HPDE6-E6E7 (cell line): ENCODE measurements around the gene HPDL.
"Not testable (repeated sequence)": the region's sequence is repeated elsewhere in the genome, so short reads cannot be mapped to it uniquely, and the experiment has no call there.

ENCODE experiments used
- DNase-seq: peaks from one replicate; pipeline ENCODE4 v3.0.0; 2011; ENCODE audit warnings: missing footprints; ENCODE audit errors: extremely low spot score

Gene HPDL

DNA sequence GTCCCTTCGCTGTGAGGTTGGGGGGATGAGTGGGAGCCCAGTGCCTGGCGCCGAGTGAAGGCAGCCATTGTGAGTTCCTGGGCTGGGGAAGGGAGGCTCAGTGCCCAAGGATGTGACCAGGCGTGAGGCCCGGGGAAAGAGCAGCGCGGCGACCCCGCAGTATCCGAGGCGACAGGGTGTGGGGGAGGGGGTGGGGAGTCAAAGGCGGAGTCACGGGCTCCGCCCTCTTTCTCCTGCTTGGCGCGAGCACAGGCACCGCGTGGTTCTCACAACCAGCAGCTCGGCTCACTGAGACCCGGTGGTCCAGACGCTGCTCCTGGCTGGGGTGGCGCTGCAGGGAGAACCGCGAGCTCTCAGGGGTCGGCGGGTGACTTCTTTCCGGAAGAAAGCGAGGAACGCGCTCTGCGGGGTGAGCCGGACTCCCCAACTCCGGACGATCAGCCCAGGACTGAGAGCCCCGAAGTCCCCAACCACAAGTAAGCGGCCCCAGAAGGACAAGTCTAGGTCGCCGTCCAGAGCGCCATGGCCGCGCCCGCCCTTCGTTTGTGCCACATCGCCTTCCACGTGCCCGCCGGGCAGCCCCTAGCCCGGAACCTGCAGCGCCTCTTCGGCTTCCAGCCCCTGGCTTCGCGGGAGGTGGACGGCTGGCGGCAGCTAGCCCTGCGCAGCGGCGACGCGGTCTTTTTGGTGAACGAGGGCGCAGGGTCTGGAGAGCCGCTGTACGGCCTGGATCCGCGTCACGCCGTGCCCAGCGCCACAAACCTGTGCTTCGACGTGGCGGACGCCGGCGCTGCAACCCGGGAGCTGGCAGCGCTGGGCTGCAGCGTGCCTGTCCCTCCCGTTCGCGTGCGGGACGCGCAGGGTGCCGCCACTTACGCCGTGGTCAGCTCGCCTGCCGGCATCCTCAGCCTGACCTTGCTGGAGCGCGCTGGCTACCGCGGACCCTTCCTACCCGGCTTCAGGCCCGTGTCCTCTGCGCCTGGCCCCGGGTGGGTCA is at the start of gene HPDL:
Gene HPDL, plus strand, starts transcription at position 269 of the 997 bp plus-strand sequence. Its CDS starts 254 bp downstream, at position 523.
- no peak for DNase-seq

DNA sequence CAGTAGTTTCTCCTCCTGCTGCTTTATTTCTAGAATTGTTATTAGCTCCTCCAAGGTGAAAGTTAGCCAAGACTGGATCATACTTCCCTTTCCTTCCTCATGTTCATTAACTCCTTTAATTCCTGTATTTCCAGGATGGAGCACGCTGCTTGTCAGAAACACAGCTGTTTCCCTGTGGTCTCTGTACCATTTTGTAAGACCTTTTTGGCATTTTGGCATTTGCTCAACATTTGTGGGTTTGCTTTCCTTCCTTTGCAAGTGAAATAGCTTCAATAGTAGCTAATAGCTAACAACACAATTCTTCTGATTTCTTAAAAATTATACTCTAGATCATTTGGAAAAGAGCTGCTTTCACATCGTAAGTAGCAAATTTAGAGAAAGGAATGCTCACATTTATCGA is 44.3 kb upstream of the HPDL start:
- DNase-seq: no peak

DNA sequence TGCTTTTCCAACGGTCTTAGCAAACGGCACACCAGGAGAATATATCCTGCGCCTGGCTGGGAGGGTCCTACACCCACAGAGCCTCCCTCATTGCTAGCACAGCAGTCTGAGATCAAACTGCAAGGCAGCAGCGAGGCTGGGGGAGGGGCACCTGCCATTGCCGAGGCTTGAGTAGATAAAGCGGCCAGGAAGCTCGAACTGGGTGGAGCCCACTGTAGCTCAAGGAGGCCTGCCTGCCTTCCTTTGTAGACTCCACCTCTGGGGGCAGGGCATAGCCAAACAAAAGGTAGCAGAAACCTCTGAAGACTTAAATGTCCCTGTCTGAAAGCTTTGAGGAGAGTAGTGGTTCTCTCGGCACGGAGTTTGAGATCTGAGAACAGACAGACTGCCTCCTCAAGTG is 41.8 kb upstream of the HPDL start:
- not testable (repeated sequence) for DNase-seq

DNA sequence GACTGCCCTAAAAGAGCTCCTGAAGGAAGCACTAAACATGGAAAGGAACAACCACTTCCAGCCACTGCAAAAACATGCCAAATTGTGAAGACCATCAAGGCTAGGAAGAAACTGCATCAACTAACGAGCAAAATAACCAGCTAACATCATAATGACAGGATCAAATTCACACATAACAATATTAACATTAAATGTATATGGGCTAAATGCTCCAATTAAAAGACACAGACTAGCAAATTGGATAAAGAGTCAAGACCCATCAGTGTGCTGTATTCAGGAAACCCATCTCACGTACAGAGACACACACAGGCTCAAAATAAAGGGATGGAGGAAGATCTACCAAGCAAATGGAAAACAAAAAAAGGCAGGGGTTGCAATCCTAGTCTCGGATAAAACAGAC is 40.2 kb upstream of the HPDL start:
- not testable (repeated sequence) for DNase-seq

DNA sequence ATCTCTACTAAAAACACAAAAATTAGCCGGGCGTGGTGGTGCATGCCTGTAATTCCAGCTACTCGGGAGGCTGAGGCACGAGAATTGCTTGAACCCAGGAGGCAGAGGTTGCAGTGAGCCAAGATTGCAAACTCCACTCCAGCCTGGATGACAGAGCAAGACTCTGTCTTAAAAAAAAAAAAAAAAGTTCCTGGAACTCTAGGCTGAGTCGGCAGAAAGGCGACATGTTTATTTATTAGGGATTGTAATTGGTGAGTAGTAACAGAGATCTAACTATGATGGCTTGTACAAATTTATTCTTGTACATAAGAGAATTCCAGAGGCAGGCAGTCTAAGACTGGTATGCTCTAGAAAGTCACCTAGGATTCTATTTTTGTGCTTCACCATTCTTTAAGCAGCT is 35.7 kb upstream of the HPDL start:
- not testable (repeated sequence) for DNase-seq

DNA sequence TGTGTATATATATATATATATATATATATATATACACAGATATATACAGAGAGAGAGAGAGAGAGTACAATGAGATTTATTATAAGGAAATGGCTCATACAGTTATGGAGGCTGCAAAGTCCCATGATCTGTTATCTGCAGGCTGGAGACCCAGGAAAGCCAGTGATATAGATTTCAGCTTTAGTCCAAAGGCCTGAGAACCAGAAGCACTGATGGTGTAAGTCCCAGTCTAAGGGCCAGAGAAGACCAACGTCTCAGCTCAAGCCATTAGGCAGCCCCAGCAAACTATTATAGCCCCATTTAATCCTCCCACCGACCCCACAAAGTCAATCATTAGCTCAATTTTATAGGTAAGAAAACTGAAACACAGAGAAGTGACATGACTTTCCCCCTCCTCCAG is 35.0 kb upstream of the HPDL start:
- DNase-seq: no peak

DNA sequence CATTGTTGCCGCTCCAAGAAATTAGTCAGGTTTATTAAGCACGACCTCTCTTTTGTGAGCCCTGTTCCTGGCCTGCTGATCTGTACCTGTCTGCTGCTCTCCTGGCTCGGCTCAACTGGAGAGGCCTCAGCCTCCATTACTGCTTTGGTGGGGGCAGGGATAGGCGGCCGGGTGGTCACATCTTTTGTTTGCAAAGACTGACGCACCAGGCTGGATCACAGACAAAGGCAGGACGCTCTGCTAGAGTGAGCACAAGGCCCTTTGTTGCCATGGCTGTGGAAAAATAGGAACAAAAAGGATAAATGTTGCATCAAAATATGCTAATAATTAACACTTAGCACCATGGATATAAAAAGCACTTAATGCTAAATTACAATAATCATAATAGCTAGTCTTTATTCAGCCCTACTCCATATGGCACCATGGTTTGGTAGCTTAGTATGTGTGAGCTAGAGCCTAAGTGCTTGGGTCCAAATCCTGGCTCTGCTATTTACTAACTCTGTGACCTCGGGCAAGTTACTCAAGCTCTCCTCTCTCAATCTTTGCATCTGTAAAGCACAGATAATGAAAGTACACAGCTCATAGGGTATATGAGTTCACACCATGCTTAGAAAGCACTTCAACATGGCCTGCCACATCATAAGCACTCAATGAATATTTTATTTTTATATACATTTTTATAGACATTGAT is 28.9 kb upstream of the HPDL start:
- no peak for DNase-seq

DNA sequence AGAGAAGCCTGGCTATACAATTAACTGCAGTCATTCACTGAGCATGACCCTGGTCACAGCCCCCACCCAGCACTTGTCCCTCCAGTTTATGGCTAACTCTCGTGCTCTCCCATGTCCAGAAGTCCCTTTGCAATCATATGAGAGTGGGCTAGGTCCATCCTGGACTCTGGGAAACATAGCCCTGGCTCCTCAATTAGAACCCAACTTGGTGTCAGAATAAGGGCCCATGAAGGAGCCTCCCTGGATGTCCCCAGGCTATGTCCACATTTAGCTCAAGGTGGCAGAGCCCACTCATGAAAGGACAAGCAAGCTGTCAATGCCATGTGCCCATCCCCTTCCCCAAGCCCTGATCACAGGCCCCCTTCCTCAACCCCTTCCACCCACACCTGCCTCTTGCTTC is 27.4 kb upstream of the HPDL start:
- no peak for DNase-seq

DNA sequence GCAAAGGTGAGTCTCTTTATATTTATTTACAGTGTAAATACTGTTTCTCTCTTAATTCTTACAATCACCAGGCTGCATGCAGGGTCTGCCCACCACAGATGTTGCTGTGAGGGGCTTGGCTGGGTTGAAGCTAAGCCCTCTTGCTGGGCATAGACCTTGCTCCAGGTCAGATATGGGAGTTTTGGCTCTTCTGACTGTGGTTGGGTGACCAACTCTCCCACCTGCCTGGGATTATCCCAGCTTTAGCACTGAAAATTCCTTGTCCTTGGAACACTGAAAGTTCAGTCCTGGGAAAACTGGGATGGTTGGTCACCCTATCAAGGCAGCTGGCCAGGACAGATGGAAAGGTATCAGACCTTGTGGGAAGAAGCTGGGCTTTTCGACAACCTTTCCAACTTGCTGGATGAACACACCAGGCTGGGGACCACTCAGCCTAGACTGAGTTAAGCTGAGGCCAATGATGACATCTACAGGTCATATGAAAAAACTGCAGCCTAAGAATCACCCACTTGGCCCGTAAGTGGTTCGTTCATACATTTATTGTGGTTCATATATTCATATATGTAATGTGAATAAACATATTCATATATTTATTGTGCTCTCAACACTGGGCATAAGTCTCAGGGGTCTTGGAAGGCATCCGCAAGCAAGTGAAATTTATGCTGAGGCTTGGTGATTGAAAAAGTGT is 26.6 kb upstream of the HPDL start:
- DNase-seq: peak; percentile 68

DNA sequence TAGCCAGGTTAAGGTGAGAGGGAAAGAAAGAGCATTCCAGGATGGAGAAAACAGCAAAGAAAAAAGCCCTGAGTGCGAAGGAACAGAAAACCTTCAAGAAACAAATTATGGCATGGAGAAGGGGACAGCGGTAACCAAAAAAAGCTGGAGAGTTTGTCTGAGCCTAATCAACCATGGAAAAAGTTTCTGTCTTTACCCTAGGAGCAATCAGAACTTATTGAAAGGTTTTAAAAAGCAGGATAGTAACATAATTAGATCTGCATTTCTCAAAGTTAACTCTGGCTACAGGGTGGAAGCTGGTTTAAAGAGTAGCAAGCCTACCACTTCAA is 26.1 kb upstream of the HPDL start:
- no peak for DNase-seq

DNA sequence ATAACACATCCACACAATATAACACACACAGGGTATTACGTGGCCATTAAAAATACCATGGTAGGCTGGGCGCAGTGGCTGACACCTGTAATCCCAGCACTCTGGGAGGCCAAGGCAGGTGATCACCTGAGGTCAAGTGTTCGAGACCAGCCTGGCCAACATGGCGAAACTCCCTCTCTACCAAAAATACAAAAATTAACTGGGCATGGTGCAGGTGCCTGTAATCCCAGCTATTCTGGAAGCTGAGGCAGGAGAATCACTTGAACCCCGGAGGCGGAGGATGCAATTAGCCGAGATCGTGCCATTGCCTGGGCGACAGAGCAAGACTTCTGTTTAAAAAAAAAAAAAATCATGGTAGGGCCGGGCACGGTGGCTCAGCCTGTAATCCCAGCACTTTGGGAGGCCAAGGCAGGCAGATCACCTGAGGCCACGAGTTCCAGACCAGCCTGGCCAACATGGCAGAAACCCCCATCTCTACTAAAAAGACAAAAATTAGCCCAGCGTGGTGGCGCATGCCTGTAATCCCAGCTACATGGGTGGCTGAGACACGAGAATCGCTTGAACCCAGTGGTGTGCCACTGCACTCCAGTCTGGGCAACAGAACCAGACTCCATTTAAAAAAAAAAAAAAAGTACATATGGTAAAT is 24.1 kb upstream of the HPDL start:
- DNase-seq: no peak

DNA sequence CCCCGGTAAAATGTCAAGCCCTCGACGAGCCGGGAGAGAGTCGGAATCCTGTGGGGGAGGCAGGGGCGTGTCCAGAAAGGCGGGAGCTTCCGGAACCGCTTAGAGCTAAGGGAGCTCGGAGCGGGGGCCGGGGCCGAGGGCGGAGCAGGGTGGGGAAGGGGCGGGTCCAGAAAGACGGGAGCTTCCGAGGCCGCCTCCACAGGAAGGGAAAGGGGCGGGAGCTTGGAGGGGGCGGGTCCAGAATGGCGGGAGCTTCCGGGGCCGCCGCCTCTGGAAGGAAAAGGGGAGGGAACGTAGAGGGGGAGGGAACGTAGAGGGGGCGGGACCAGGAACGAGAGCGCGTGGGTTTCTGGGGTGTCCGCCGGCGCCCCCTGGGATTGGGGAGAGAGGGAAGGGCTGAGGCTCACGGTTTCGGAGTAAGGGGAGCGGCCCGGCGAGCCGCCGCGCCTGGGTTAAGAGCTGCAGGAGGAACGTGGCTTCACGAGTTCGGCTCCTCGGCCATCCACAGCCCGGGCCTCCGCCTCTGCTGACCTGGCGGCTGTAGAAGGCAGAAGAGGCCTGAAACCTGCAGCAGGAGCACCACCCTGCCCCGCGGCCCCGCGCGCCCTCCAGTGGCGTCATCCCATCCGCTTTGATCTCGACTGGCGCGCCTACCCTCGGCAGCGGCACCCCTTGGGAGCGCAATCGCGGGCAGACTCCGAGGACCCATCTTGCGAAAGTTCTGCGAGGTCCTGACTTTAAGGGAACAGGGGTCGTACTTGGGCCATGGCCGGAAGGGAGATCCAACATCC is 23.0 kb upstream of the HPDL start:
- peak; percentile 95 for DNase-seq

DNA sequence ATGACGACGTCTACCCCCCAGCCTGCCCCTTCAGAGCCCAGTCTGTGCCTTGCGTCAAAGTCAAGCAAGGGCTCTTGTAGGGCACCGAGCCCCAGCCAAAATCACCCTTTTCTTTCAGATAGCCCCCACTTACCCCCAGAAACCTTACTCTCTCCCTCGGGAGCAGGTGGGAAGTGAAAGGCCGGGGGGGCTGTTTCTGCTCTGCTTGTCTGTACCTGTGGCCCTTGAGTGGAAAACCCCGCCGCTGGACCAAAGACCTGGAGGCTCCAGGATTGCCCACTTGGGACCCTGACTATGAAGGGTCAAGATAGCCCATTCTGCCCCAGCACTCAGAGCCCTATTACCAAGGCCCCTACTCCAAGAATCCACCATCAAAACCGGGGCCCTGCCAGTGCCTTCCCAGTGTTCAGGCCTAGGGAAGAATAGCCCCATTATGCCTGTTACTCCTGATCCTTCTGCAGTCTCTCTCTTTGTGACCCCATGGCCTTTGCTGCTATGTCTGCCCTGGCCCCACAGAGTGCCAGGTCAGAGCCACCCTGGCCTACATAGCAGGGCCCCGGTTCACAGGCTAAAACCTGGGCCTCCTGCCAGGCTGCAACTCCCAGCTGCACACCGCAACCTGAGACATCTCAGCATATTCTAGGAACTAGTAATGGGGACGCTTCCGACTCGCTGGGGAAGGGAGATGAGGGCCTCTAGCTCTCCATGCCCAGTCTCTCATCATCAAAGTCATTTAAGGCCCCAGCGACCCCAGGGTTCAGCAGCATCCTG is 22.2 kb upstream of the HPDL start:
- no peak for DNase-seq

DNA sequence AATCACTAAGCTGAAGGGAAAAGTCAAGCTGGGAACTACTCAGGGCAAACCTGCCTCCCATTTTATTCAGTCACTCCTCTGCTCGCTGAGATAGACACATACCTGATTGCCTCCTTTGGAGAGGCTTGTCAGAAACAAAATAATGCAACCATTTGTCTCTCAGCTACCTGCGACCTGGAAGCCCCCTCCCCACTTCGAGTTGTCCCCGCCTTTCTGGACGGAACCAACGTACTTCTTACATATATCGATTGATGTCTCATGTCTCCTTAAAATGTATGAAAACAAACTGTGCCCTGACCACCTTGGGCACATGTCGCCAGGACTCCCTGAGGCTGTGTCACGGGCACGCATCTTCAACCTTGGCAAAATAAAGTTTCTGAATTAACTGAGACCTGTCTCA is 21.5 kb upstream of the HPDL start:
- DNase-seq: no peak

DNA sequence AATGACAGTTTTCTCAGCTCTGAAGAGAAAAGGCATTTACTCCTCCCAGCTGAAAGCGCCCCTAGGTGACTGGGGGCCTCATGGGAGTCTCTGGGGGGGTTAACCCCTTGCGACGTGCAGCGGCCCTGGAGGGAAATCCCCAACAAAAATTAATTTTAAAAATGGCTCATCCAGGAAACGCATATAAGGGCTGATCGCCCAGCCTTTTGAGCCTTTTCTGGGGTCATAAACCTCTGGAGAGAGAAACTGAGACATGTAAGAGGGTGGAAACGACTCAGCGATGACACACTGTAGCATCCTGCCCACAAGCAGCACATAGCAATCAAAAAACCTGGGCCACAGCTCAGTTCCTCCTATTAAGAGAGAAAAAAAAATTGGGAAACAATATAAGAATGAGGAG is 20.4 kb upstream of the HPDL start:
- DNase-seq: no peak

DNA sequence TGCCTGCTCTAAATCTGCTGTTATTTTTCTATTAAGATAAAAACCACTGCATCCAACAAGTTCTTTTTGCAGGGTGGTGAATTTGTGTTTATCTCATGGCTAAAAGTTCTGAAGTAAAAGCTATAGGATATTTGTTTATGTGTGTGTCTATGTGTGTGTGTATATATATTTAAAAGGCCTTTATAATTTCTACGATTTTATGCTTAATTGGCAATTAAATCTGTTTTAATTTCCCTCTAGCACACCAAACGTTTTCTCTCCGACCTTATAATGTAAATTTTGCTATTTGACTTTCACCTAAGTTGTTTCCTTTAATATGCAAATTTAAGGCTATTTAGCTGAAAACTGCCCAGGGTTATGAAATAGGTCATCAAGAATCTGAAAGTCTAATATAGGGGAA is 19.8 kb upstream of the HPDL start:
- DNase-seq: no peak

DNA sequence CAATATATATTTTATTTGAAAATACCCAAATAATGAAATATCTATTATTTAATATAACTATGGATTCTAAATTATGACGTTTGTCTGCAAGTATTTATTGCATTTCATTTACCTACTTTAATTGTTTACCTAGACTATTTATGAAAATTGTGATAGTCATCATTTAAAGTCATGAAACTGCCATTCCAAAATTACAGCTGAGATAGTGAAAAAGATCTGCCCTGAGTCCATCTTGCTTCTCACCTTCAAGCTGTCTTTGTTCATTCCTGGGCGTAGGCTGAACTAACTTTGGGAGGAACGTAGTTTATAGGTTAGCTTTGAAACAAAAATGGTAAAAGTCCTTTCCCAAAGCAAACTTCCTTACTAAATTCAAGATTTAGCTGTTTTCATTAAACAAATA is 12.4 kb upstream of the HPDL start:
- no peak for DNase-seq

DNA sequence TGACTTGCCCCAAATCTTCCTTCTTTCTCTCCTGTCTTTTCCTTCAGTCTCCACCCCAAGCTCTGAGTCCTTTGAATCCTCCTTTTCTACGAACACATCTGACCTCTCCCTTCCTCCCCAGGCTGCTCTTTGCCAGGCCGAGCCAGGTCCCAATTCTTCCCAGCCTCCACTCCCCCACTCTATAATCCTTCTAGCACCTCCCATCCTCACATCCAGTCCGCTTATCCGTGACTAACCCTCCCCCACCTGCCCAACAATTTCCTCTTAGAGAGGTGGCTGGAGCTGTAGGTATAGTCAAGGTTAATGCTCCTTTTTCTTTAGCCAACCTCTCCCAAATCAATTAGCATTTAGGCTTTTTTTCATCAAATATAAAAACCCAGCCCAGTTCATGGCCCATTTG is 9.5 kb upstream of the HPDL start:
- no peak for DNase-seq

DNA sequence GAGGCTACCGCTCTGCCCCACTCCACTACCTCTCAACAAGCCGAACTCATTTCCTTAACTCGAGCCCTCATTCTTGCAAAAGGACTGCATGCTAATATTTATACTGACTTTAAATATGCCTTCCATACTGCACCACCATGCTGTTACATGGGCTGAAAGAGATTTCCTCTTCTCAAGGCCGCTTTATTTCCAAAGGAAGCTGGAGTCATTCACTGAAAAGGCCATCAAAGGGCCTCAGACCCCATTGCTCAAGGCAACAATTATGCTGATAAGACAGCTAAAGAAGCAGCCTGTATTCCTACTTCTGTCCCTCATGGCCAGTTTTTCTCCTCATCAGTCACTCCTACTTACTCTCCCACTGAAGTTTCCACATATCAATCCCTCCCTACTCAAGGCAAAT is 6.9 kb upstream of the HPDL start:
- DNase-seq: no peak

DNA sequence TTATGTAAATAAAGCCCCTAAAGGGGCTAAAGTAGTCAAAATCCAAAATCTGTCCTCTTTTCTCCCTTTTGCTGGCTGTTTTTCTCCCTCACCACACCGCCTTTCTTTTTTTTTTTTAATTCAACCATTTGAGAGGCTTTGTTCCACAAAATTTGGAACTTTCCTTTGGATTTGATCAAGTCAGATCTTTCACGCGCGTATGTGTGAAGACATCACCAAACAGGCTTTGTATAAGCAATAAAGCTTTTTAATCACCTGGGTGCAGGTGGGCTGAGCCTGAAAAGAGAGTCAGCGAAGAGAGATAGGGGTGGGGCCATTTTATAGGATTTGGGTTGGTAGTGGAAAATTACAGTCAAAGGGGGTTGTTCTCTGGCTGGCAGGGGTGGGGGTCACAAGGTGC is 5.3 kb upstream of the HPDL start:
- no peak for DNase-seq
